ENCODE measurements around the gene TMEM145. TPM values are rescaled to one million over a fixed set of nuclear protein-coding genes. Genes with fewer than 3 reads are reported as not detected.
A peak's percentile ranks its signal among the peaks of the same experiment; 100 is the strongest.

TMEM145 gene
- total RNA-seq, 1 experiment from 2014 or later = 1.5 TPM

- intact Hi-C loops (cut with micrococcal nuclease; ENCODE audit: unreplicated experiment) = loop anchor here (10.0 kb wide), 1 partner anchor 157 kb away; no protein-coding TSS in a partner anchor
- CTCF ChIA-PET = interaction anchor here (0.6 to 3.0 kb wide), 4 partner anchors 23 to 39 kb away, joined by 3 to 25 read pairs (median 8); no protein-coding TSS in a partner anchor
- no TSS peak for BruUV-seq (replicated peaks)
- H3K4me1 Mint-ChIP-seq (ENCODE audit: low read depth, unreplicated experiment) = peaks cover 32% of the 10 kb centered on the region
- H3K36me3 Mint-ChIP-seq (ENCODE audit: insufficient read depth, unreplicated experiment) = peaks cover 52% of the 10 kb centered on the region
- H3K27me3 Mint-ChIP-seq (ENCODE audit: unreplicated experiment) = no peaks in the 10 kb centered on the region
- DNase-seq = peak; percentile 51
- peak overlapping the region; percentile 53 for H3K27ac Mint-ChIP-seq (ENCODE audit: unreplicated experiment)
- TF ChIP-seq, protein P1, sequence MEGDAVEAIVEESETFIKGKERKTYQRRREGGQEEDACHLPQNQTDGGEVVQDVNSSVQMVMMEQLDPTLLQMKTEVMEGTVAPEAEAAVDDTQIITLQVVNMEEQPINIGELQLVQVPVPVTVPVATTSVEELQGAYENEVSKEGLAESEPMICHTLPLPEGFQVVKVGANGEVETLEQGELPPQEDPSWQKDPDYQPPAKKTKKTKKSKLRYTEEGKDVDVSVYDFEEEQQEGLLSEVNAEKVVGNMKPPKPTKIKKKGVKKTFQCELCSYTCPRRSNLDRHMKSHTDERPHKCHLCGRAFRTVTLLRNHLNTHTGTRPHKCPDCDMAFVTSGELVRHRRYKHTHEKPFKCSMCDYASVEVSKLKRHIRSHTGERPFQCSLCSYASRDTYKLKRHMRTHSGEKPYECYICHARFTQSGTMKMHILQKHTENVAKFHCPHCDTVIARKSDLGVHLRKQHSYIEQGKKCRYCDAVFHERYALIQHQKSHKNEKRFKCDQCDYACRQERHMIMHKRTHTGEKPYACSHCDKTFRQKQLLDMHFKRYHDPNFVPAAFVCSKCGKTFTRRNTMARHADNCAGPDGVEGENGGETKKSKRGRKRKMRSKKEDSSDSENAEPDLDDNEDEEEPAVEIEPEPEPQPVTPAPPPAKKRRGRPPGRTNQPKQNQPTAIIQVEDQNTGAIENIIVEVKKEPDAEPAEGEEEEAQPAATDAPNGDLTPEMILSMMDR (IDR thresholded peaks at IDR 0.05; ENCODE audit: unreplicated experiment) = no peak
- no peaks in the 10 kb centered on the region for H3K9me3 Mint-ChIP-seq (ENCODE audit: low read depth, unreplicated experiment)
- H3K4me3 Mint-ChIP-seq (ENCODE audit: low read depth, unreplicated experiment) = no peak overlapping the region
Measured at GRCh38 chr19:42281827-42282762, 31.0 kb upstream of the TMEM145 start.

DNA sequence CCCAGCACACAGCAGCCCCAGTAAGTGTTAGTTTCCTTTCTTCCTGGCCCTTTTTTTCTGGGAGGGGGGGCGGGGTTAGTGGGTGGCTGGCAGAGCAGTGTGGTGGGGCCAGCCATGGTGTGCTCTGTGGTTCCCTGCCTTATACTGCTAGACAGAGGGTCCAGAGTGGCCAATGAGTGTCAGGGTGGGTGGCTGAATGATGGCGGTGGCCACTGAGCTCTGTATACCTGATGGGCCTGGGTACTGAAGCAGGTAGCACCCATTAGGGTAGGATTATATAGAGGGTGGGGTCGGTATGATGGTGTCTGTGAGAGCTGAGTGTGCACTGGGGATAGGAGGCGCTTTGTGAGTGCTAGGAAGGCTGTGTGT, 30.3 kb upstream of the TMEM145 start:
- Mint-ChIP-seq H3K27ac (ENCODE audit: unreplicated experiment) (no peak overlapping the region), H3K4me1 (ENCODE audit: low read depth, unreplicated experiment) (peaks cover 32% of the 10 kb centered on the region), H3K36me3 (ENCODE audit: insufficient read depth, unreplicated experiment) (peaks cover 57% of the 10 kb centered on the region), H3K27me3 (ENCODE audit: unreplicated experiment) (no peaks in the 10 kb centered on the region), H3K9me3 (ENCODE audit: low read depth, unreplicated experiment) (no peaks in the 10 kb centered on the region), H3K4me3 (ENCODE audit: low read depth, unreplicated experiment) (no peak overlapping the region)
- CTCF ChIA-PET = interaction anchor here (0.6 to 0.8 kb wide), 3 partner anchors 24 to 39 kb away, joined by 3 to 11 read pairs (median 4); no protein-coding TSS in a partner anchor
- DNase-seq = no peak
- TF ChIP-seq, protein P1 (IDR thresholded peaks at IDR 0.05; ENCODE audit: unreplicated experiment) = no peak
- intact Hi-C loops (cut with micrococcal nuclease; ENCODE audit: unreplicated experiment) = loop anchor here (10.0 kb wide), 1 partner anchor 158 kb away; no protein-coding TSS in a partner anchor
- BruUV-seq (replicated peaks) = no TSS peak

- Mint-ChIP-seq H3K9me3 (ENCODE audit: low read depth, unreplicated experiment) (no peaks in the 10 kb centered on the region), H3K27me3 (ENCODE audit: unreplicated experiment) (no peaks in the 10 kb centered on the region), H3K36me3 (ENCODE audit: insufficient read depth, unreplicated experiment) (peaks cover 57% of the 10 kb centered on the region), H3K27ac (ENCODE audit: unreplicated experiment) (no peak overlapping the region), H3K4me3 (ENCODE audit: low read depth, unreplicated experiment) (no peak overlapping the region), H3K4me1 (ENCODE audit: low read depth, unreplicated experiment) (peaks cover 25% of the 10 kb centered on the region)
- peak; percentile 98 for DNase-seq
- intact Hi-C loops (cut with micrococcal nuclease; ENCODE audit: unreplicated experiment) = loop anchor here (10.0 kb wide), 1 partner anchor 159 kb away; no protein-coding TSS in a partner anchor
- CTCF ChIA-PET = interaction anchor here (0.8 kb wide), 1 partner anchor 25 kb away, joined by 11 read pairs; no protein-coding TSS in a partner anchor
- BruUV-seq (replicated peaks) = no TSS peak
- TF ChIP-seq, protein P1 (IDR thresholded peaks at IDR 0.05; ENCODE audit: unreplicated experiment) = no peak
Measured at GRCh38 chr19:42283188-42284065, 29.7 kb upstream of the TMEM145 start.

DNA sequence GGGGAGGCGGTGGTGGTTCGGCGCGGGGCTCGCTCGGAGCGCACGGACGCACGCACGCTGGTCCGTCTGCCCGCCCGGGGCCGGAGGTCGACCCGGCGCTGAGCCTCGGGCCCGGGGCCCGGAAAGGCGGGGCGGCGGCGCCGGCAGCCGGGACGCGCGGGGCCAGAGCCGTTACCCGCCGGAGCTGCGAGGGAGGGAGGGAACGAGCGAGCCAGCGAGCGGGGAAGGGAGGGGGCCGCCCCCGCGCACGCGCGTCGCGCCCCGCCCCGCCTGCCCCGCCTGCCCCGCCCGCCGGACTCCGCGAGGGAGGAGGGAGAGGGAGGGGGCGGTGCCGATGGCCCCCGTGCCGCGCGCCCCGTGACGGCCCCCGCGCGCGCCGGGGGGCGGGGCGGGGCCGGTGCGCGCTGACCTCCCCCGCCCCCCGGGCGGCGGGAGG, 29.0 kb upstream of the TMEM145 start:
- CTCF ChIA-PET = interaction anchor here (1.2 kb wide), 1 partner anchor 38 kb away, joined by 4 read pairs; no protein-coding TSS in a partner anchor
- no peaks in the 10 kb centered on the region for H3K27me3 Mint-ChIP-seq (ENCODE audit: unreplicated experiment)
- no TSS peak for BruUV-seq (replicated peaks)
- peaks cover 19% of the 10 kb centered on the region for H3K4me1 Mint-ChIP-seq (ENCODE audit: low read depth, unreplicated experiment)
- TF ChIP-seq, protein P1 (IDR thresholded peaks at IDR 0.05; ENCODE audit: unreplicated experiment) = no peak
- intact Hi-C loops (cut with micrococcal nuclease; ENCODE audit: unreplicated experiment) = loop anchor here (10.0 kb wide), 1 partner anchor 159 kb away; no protein-coding TSS in a partner anchor
- H3K9me3 Mint-ChIP-seq (ENCODE audit: low read depth, unreplicated experiment) = no peaks in the 10 kb centered on the region
- peak; percentile 89 for DNase-seq
- H3K36me3 Mint-ChIP-seq (ENCODE audit: insufficient read depth, unreplicated experiment) = peaks cover 54% of the 10 kb centered on the region
- no peak overlapping the region for H3K27ac Mint-ChIP-seq (ENCODE audit: unreplicated experiment)
- peak overlapping the region; percentile 69 for H3K4me3 Mint-ChIP-seq (ENCODE audit: low read depth, unreplicated experiment)

Measured in Calu3 (cell line).